Transverse colon (tissue), 3 donors: Measurements from ENCODE around the gene ABCA4.

Experiments
- CTCF ChIP-seq, 5 experiments: fragments of 200-600 bp in 3 of 5; fragments of 450-650 bp in 2 of 5; sonication (generic) in 3 of 5; IDR thresholded peaks; 1 replicate in 2 of 5; 2 replicates in 3 of 5; pipeline ENCODE4 v1.5.1; 2016 to 2017; ENCODE audit warnings: antibody characterized with exemption in 5 of 5, inconsistent platforms in 3 of 5, mild to moderate bottlenecking in 2 of 5, moderate library complexity in 1 of 5
- POLR2A ChIP-seq: fragments of 450-650 bp; IDR thresholded peaks from one replicate; pipeline ENCODE4 v1.6.1; 2016; ENCODE audit warnings: antibody characterized with exemption, mild to moderate bottlenecking, moderate library complexity

- TF ChIP-seq CTCF (IDR thresholded peaks at IDR 0.05): no peak
- TF ChIP-seq POLR2A: no peak
These were observed 139.7 kb downstream of the ABCA4 start for GRCh38 chr1:93981274-93981667.
